Activated T-helper 2 cell treated with anti-CD3 and anti-CD28 coated beads, Interferon-gamma antibody, Interleukin-2, Interleukin-4, amounts not matched to agents 10 μg/mL and 5 μg/mL and 100 μg/mL, durations not matched to agents 14 hours and 24 hours and 36 hours (primary cell): ENCODE results near the gene SH2D1A. TPM values are rescaled to one million over a fixed set of nuclear protein-coding genes. Genes with fewer than 3 reads are reported as not detected.
A peak's percentile ranks its signal among the peaks of the same experiment; 100 is the strongest.
"Not testable (repeated sequence)": the region's sequence is repeated elsewhere in the genome, so short reads cannot be mapped to it uniquely, and the experiment has no call there.

ENCODE experiments used
- DNase-seq: peaks from one replicate; pipeline ENCODE4 v3.0.0; 2021; ENCODE audit warnings: low spot score
- H3K27ac Mint-ChIP-seq: one replicate; pipeline ENCODE4 v1.8.0; 2021; ENCODE audit warnings: mixed read lengths
- H3K27me3 Mint-ChIP-seq: one replicate; pipeline ENCODE4 v1.8.0; 2021; ENCODE audit warnings: low read depth, mixed read lengths
- H3K36me3 Mint-ChIP-seq: one replicate; pipeline ENCODE4 v1.8.0; 2021; ENCODE audit warnings: low read depth, mixed read lengths
- H3K4me1 Mint-ChIP-seq: one replicate; pipeline ENCODE4 v1.8.0; 2021; ENCODE audit warnings: low read depth, mixed read lengths
- H3K4me3 Mint-ChIP-seq: one replicate; pipeline ENCODE4 v1.8.0; 2021; ENCODE audit warnings: low read depth, mild to moderate bottlenecking, moderate library complexity, mixed read lengths
- H3K9me3 Mint-ChIP-seq: one replicate; pipeline ENCODE4 v1.8.0; 2021; ENCODE audit warnings: mixed read lengths
- intact Hi-C: fragments of 100-400 bp; cut with micrococcal nuclease; formaldehyde crosslinking; loops from one replicate; pipeline ENCODE4 v1.15.1; 2023
- total RNA-seq: library from RNA; stranded (reverse); gene quantifications from 2 replicates; pipeline ENCODE4 v1.2.3, GENCODE V29; 2022

Gene SH2D1A
- total RNA-seq: 54.9 and 57.7 TPM in 2 replicates

DNA sequence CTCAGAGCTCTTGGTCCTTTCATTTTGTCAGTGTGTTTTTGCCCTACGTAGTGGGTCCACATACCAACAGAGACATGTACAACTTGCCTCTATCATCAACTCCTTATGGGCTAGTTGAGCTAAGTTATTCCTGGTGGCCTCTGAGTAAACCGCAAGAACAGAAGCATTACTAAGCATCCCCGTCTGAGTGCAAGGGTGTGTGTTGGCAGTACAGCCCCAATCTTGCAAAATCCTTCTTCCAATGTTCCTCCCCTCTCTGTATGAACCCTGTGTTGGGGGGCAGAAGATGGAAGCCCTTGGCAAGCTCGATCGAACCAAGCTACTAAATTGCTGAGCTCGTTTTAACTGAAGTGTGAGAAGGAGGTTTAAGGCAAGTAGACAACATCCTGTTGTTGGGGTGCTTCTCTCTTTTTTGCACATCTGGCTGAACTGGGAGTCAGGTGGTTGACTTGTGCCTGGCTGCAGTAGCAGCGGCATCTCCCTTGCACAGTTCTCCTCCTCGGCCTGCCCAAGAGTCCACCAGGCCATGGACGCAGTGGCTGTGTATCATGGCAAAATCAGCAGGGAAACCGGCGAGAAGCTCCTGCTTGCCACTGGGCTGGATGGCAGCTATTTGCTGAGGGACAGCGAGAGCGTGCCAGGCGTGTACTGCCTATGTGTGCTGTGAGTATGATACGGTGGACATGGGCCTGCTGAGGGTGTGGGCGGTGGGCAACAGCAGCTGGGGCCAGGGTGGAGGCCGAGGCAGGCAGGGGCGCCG is at the start of gene SH2D1A:
TSS of gene SH2D1A (plus strand) at position 447 of the 760 bp plus-strand sequence. CDS start at position 527, 80 bp downstream.
- Mint-ChIP-seq H3K36me3 (peaks cover 11% of the 10 kb centered on the region), H3K27ac (peak within 1 kb of the TSS; percentile 99), H3K4me3 (peak within 1 kb of the TSS; percentile 94), H3K9me3 (no peaks in the 10 kb centered on the region), H3K4me1 (peaks cover 45% of the 10 kb centered on the region), H3K27me3 (no peaks in the 10 kb centered on the region)
- intact Hi-C loops: loop anchor here (2.0 to 10.0 kb wide), 4 partner anchors 64 to 949 kb away; partner anchors contain the start of gene STAG2
- DNase-seq: peak; percentile 24

DNA sequence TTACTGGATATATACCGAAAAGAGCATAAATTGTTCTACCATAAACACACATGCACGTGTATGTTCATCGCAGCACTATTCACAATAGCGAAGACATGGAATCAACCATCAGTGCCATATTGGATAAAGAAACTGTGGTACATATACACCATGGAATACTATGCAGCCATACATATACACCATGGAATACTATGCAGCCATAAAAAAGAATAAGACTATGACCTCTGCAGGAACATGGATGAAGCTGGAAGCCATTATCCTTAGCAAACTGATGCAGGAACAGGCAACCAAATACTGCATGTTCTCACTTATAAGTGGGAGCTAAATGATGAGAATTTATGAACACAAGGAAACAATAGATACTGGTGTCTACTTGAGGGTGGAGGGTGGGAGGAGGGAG is 47.0 kb upstream of the SH2D1A start:
- DNase-seq, intact Hi-C loops, H3K4me3 Mint-ChIP-seq, H3K27ac Mint-ChIP-seq, H3K27me3 Mint-ChIP-seq: not testable (repeated sequence)
- Mint-ChIP-seq H3K9me3 (peaks cover 14% of the 10 kb centered on the region), H3K4me1 (peaks cover 20% of the 10 kb centered on the region), H3K36me3 (peaks cover 20% of the 10 kb centered on the region)

DNA sequence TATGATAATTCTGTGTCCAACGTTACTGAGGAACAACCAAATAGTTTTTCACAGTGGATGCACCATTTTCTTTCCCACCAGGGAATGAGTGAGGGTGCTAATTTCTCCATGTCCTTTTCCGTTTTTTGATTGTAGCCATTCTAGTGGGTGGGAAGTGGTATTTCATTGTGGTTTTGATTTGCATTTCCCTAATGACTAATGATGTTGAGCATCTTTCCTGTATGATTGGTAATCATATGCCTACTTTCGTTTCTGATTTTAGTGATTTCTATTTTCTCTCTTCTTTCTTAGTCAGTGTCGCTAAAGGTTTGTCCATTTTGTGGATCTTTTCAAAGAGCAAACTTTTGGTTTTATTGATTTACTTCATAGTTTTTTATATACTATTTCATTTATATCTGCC is 46.0 kb upstream of the SH2D1A start:
- peaks cover 12% of the 10 kb centered on the region for H3K9me3 Mint-ChIP-seq

DNA sequence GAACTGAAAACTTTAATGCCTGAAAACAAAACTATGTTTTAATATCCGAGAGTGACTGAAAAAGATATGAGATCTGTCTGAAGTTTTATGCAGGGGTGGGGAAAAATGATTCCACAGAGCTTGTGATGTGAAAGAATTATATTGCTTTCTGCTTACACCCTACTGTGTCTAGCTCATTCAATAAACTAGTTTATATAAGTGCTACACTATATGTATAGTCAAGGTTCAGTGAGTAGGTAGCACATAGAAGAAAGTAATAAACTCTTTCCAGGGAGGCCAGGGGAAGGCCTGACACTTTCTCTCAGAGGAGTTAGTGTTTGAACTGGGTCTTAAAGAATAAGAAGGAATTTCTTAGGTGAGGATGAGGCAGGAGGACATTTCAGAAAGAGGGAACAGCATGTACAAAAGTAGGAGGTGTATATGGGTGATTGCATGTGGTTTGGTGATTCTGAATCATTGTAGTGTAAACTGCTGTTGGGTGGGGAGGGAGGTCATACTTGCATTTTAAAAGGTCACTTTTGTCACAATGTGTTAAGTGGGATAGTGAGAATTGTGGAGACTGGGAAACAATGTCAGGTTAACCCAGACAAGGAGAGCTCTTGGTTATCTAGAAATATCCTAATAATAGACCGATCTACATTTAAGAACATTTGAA is 39.0 kb upstream of the SH2D1A start:
- intact Hi-C loops: no loop called here
- H3K27me3 Mint-ChIP-seq: no peaks in the 10 kb centered on the region
- H3K4me1 Mint-ChIP-seq: peaks cover 20% of the 10 kb centered on the region
- H3K4me3 Mint-ChIP-seq: no peak overlapping the region
- no peak for DNase-seq
- peaks cover 7% of the 10 kb centered on the region for H3K9me3 Mint-ChIP-seq
- peak overlapping the region; percentile 82 for H3K27ac Mint-ChIP-seq
- peaks cover 15% of the 10 kb centered on the region for H3K36me3 Mint-ChIP-seq

More for the DNA sequence above, 46.0 kb upstream of the SH2D1A start:
- intact Hi-C loops: loop anchor here (1.0 to 2.0 kb wide), 4 partner anchors 18 to 84 kb away; no protein-coding TSS in a partner anchor
- Mint-ChIP-seq H3K4me3 (no peak overlapping the region), H3K27me3 (no peaks in the 10 kb centered on the region), H3K4me1 (peaks cover 20% of the 10 kb centered on the region), H3K27ac (peak overlapping the region; percentile 63), H3K36me3 (peaks cover 19% of the 10 kb centered on the region)
- DNase-seq: no peak

DNA sequence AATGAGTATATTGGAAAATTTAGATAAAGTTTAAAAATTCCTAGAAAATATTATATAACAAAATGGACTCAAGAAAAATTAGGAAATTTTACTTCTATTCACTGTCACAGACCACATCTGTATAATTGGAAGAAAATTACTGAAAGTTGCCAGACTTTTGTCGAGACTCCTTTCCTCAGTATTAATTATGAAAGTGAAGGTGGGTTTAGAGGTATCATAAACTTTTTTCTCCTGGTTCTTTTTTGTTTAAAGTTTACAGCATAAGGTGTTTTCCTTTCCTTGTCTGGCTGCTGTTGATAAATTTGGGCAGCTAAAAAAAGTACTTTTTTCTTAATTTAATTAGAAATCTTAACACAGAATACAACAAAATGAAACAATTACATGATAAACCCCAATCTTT is 20.6 kb upstream of the SH2D1A start:
- intact Hi-C loops: no loop called here
- Mint-ChIP-seq H3K27ac (no peak overlapping the region), H3K36me3 (peaks cover 2% of the 10 kb centered on the region), H3K4me1 (peaks cover 20% of the 10 kb centered on the region), H3K27me3 (no peaks in the 10 kb centered on the region), H3K9me3 (peaks cover 4% of the 10 kb centered on the region), H3K4me3 (no peak overlapping the region)
- no peak for DNase-seq

DNA sequence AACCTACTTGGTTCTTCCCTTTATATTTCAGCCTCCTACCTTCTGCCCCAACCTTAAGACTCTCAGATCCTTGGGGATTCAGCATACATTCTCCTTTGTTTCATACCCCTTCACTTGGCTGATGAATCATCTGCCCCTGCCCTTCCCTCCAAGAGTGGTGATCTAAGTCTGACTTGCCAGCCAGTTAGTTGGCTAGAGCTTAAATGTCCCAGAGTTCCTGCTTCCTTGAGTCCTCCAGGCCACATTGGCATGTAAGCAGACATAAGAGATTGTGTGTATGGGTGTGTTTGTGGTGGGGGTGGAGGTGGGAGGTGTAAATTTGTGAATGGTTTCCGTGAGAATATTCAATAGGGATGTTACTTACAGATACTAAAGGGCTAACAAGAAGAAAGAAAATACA is 17.6 kb upstream of the SH2D1A start:
- no peak for DNase-seq
- intact Hi-C loops: no loop called here
- no peaks in the 10 kb centered on the region for H3K36me3 Mint-ChIP-seq
- peak overlapping the region; percentile 78 for H3K27ac Mint-ChIP-seq
- H3K9me3 Mint-ChIP-seq: peaks cover under 1% of the 10 kb centered on the region
- H3K4me1 Mint-ChIP-seq: peaks cover 26% of the 10 kb centered on the region
- no peak overlapping the region for H3K4me3 Mint-ChIP-seq
- H3K27me3 Mint-ChIP-seq: no peaks in the 10 kb centered on the region

DNA sequence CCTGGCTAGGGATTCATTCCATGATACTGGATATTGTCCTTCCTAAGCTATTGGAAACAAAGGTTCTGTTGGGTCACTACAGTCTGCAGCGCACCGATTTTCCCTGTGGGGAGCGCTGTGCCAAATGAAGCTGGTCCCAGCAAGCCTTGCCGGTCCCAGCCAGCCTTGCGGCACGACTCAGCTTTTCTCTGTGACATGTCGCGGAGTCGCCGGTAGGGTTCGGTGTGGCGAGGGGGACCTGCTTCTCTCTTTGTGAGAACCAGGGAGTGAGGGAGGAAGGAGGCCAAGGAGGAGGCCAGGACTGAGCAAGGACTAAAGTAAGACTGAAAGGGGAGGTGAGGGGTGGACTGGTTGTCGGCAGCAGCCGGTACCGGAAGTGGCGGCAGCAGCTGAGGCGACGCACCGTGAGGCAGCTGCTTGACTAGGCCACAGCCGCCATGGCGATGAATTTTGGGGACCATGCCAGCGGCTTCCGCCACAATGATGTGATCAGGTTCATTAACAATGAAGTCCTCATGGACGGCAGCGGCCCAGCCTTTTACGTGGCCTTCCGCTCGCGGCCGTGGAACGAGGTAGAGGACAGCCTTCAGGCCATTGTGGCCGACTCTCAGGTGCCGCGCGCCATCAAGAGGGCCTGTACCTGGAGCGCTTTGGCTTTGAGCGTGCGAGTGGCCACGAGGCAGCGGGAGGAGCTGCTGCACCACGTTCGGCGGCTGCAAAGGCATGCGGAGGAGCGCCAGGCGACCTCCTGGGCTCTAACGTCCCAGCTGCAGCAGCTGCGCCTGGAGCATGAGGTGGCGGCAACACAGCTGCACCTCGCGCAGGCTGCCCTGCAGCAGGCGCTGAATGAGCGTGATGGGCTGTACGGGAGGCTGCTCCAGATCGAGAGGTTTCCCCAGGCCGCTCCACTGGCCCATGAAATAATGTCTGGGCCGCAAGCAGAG is 13.6 kb upstream of the SH2D1A start, which contains the start of gene TEX13D:
TSS of gene TEX13D (plus strand) at position 180 of the 944 bp plus-strand sequence. CDS start at position 438, 258 bp downstream.
- Mint-ChIP-seq H3K27me3 (no peaks in the 10 kb centered on the region), H3K36me3 (no peaks in the 10 kb centered on the region), H3K4me3 (no peak within 1 kb of the TSS), H3K4me1 (peaks cover 31% of the 10 kb centered on the region), H3K9me3 (no peaks in the 10 kb centered on the region), H3K27ac (no peak within 1 kb of the TSS)
- intact Hi-C loops: no loop called here
- no peak for DNase-seq

DNA sequence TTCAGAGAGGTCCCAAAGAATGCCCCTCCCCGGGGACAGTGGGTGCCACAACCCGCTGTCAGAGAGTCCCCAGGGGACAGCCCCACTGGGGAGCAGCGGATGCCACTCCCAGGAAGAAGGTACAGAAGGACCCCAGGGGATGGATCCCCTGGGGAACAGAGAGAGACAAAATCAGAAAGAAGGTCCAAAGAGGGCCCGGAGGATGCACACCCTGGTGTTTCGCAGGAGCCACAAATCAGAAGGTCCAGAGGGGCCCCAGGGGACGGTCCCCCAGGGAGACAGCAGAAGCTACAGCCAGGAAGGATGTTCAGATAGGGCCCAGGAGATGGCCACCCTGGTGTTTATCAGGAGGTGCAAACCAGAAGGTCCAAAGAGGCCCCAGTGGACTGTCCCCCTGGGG is 12.5 kb upstream of the SH2D1A start:
- no peak for DNase-seq
- no peaks in the 10 kb centered on the region for H3K36me3 Mint-ChIP-seq
- intact Hi-C loops: no loop called here
- H3K4me3 Mint-ChIP-seq: no peak overlapping the region
- H3K27ac Mint-ChIP-seq: no peak overlapping the region
- H3K9me3 Mint-ChIP-seq: no peaks in the 10 kb centered on the region
- H3K4me1 Mint-ChIP-seq: peaks cover 27% of the 10 kb centered on the region
- H3K27me3 Mint-ChIP-seq: no peaks in the 10 kb centered on the region

DNA sequence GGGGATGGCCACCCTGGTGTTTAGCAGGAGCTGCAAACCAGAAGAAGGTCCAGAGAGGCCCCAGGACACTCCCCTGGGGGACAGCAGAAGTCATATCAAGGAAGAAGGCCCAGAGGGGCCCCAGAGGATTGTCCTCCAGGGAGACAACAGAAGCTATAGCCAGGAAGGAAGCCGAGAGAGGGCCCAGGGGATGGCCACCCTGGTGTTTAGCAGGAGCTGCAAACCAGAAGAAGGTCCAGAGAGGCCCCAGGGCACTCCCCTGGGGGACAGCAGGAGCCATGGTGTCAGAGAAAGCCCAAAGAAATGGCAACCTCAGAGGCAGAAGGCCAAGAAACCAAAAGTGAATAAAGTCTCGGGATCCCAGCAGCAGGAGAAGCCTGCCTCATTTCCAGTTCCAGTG is 11.8 kb upstream of the SH2D1A start:
- H3K27me3 Mint-ChIP-seq, H3K27ac Mint-ChIP-seq, DNase-seq, H3K9me3 Mint-ChIP-seq, intact Hi-C loops, H3K36me3 Mint-ChIP-seq, H3K4me3 Mint-ChIP-seq: not testable (repeated sequence)
- peaks cover 24% of the 10 kb centered on the region for H3K4me1 Mint-ChIP-seq

DNA sequence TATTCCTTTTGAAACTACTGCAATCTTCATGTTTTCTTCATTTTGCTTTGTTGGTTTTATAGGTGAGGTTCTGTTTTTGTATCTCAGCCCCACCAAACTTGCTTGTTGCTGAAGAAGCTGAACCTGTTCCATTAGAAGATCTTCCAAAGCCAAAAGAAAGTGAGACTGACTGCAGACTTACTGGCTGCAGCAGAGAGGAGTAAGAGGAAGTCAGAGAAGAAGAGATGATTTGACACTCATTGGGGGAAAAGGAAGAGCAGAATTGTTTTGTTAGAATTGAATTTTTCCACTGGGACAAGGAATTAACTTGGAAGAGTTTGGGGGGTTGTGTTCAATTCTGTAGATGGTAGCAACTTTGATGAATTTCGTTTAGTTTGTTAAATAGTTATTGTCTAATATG is 10.8 kb upstream of the SH2D1A start:
- H3K4me1 Mint-ChIP-seq: peaks cover 21% of the 10 kb centered on the region
- no peaks in the 10 kb centered on the region for H3K27me3 Mint-ChIP-seq
- no peaks in the 10 kb centered on the region for H3K9me3 Mint-ChIP-seq
- H3K4me3 Mint-ChIP-seq: no peak overlapping the region
- DNase-seq: no peak
- H3K36me3 Mint-ChIP-seq: no peaks in the 10 kb centered on the region
- no peak overlapping the region for H3K27ac Mint-ChIP-seq
- intact Hi-C loops: no loop called here

DNA sequence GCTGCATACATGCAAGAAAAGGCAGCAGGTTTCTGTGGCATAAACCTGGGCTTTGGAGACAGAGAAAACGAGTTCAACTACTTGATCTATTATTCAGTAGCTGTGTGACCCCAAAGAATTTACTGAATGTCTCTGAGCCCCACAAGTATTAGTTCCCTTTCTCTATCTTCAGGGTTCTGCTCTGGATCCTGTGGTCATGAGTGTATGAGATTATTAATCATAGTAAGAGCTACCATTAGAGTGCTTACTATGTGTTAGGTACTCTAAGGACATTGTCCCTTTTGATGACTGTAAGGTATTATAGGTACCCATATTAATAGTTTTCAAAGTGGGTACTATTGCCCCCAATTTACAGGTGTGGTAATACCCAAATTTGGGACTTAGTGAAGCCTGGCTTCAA is 8.4 kb upstream of the SH2D1A start:
- no peak overlapping the region for H3K4me3 Mint-ChIP-seq
- intact Hi-C loops: no loop called here
- H3K36me3 Mint-ChIP-seq: no peaks in the 10 kb centered on the region
- no peak for DNase-seq
- H3K27me3 Mint-ChIP-seq: no peaks in the 10 kb centered on the region
- H3K4me1 Mint-ChIP-seq: peaks cover 33% of the 10 kb centered on the region
- no peaks in the 10 kb centered on the region for H3K9me3 Mint-ChIP-seq
- H3K27ac Mint-ChIP-seq: no peak overlapping the region

DNA sequence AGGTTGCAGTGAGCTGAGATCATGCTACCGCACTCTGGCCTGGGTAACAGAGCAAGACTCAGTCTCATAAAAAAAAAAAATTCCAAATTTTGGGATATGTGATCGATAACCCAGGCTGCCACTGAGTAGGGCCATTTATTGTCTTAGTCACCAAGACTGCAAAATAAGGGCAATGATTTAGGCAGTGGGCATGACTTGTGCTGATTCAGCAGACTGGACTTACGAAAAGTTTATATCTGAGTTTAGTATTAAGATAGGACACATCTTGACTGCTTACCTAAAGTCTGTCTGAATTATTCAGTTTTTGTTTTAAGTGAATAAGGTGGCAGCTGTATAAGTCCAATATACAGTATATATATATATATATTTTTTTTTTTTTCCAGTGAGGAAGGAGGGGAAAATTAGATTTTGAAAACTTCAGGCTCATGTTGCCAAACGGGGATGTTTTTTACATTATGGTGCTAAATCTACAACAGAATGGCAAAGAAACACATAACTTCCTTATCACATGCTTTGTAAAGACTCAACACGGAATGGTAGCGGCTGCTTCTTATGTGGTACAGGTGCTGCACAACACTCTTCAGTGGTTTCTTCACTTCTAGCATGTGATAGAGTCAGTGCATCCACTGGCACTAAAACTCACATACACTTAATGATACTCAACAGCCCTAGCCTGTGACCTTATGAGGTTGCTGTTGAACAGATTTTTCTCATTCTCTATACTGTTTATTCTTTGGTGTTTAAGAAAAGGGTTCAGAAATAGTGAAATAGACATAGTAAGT is 7.4 kb upstream of the SH2D1A start:
- DNase-seq: no peak
- peaks cover 42% of the 10 kb centered on the region for H3K4me1 Mint-ChIP-seq
- no peaks in the 10 kb centered on the region for H3K36me3 Mint-ChIP-seq
- H3K27me3 Mint-ChIP-seq: no peaks in the 10 kb centered on the region
- no peak overlapping the region for H3K27ac Mint-ChIP-seq
- no peaks in the 10 kb centered on the region for H3K9me3 Mint-ChIP-seq
- intact Hi-C loops: no loop called here
- no peak overlapping the region for H3K4me3 Mint-ChIP-seq
